ENCODE results near the gene MAP3K15. TPM values are rescaled to one million over a fixed set of nuclear protein-coding genes. Genes with fewer than 3 reads are reported as not detected.

Gene MAP3K15
- total and polyA plus RNA-seq, 2 of the 13 experiments (the other 11 are each of a cell fraction or from before 2014, with no cell fraction given): 3.9 to 6.4 TPM

DNA sequence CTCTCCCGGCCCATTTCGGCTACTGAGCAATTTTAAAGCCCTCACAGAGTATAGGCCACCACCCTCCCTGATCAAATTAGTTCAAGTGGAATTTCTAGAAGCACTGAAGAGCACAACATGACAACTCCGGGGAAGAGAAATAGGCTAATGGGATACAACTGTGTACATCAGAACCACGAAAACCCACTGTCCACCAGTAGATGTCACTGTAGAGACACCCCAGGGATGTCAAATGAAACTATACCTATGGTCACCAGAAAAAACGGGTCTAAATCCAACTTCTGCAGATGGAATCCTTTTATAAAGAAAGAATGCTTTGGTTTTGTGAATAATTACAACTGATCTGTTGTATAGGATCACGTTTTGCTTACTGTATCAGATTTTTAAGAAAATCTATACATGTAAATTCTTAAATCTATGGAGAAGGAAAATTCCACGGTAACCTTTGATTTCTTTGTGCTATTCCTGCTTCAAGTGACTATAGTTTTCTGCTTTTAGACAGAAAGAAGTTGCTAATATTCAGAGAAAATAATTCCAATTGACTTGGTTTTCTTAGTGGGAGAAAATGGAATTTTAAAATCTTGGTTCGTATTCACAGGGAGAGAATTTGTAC, 29.5 kb upstream of the MAP3K15 start (continued):
- TF ChIP-seq, protein P1, sequence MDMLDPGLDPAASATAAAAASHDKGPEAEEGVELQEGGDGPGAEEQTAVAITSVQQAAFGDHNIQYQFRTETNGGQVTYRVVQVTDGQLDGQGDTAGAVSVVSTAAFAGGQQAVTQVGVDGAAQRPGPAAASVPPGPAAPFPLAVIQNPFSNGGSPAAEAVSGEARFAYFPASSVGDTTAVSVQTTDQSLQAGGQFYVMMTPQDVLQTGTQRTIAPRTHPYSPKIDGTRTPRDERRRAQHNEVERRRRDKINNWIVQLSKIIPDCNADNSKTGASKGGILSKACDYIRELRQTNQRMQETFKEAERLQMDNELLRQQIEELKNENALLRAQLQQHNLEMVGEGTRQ (IDR thresholded peaks at IDR 0.05; ENCODE audit: low read depth, low read length): no peak
- TF ChIP-seq, protein P1 (CRISPR knock-in tag; IDR thresholded peaks at IDR 0.05; ENCODE audit: borderline replicate concordance): no peak
- TF ChIP-seq ZNF672 (CRISPR knock-in tag; IDR thresholded peaks at IDR 0.05): no peak
- no peak for TF ChIP-seq ZNF264 (CRISPR knock-in tag; IDR thresholded peaks at IDR 0.05)
- TF ChIP-seq GABPB1 (CRISPR knock-in tag; IDR thresholded peaks at IDR 0.05): no peak
- TF ChIP-seq PRMT3 (CRISPR knock-in tag; IDR thresholded peaks at IDR 0.05; ENCODE audit: borderline replicate concordance, low read depth): no peak
- TF ChIP-seq KDM1A (CRISPR knock-in tag; IDR thresholded peaks at IDR 0.05): no peak

DNA sequence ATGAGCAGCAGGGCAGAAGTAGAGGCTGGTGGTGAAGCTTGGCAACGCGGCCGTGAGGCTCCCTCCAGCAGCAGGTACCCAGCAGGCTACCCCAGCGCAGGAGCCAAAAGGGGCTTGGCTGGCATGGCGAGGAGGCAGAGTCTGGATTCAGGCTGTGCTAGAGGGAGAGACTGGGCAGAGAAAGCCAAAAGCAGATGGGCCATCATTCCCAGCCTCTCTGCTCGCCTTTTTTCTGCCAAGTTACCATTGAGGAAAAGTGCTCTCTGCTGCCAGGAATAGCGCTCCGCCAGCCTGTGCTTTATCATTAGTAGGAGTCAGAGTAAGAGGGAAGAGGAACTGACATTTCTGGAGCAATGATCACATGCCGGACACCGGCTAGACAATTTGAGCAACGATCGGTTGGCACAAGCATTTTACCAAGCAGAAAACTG, 28.7 kb upstream of the MAP3K15 start:
- H3K9ac ChIP-seq (ENCODE audit: insufficient read depth, low read depth, low read length): no peak overlapping the region
- intact Hi-C loops (cut with micrococcal nuclease; ENCODE audit: unreplicated experiment) (loop anchor here (2.0 kb wide), 2 partner anchors 345 to 523 kb away; no protein-coding TSS in a partner anchor), in situ Hi-C loops (cut with HindIII; ENCODE audit: extremely low pct_ligation_motif_present, low pct_unique_long_range_greater_than_20kb) (loop anchor here (10.0 kb wide), 1 partner anchor 341 kb away; the partner anchor contains the start of gene SH3KBP1)
- no peaks in the 10 kb centered on the region for H4K20me1 ChIP-seq (ENCODE audit: insufficient read depth, low read length)
- no peak for TF ChIP-seq ZSCAN20 (CRISPR knock-in tag; IDR thresholded peaks at IDR 0.05; ENCODE audit: borderline replicate concordance)
- TF ChIP-seq, protein P2, sequence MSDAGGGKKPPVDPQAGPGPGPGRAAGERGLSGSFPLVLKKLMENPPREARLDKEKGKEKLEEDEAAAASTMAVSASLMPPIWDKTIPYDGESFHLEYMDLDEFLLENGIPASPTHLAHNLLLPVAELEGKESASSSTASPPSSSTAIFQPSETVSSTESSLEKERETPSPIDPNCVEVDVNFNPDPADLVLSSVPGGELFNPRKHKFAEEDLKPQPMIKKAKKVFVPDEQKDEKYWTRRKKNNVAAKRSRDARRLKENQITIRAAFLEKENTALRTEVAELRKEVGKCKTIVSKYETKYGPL (CRISPR knock-in tag; IDR thresholded peaks at IDR 0.05): no peak
- no peak for TF ChIP-seq ZNF550 (CRISPR knock-in tag; IDR thresholded peaks at IDR 0.05; ENCODE audit: borderline replicate concordance)
- no peak for TF ChIP-seq NFRKB (IDR thresholded peaks at IDR 0.05)
- TF ChIP-seq ZNF562 (CRISPR knock-in tag; IDR thresholded peaks at IDR 0.05; ENCODE audit: borderline replicate concordance): no peak
- no peak for TF ChIP-seq NCOA2 (CRISPR knock-in tag; IDR thresholded peaks at IDR 0.05)
- TF ChIP-seq ETV5 (CRISPR knock-in tag; IDR thresholded peaks at IDR 0.05; ENCODE audit: borderline replicate concordance): no peak
- TF ChIP-seq SNRNP70 (IDR thresholded peaks at IDR 0.05; ENCODE audit: low read depth, low read length): no peak
- no peak for TF ChIP-seq RFX3 (CRISPR knock-in tag; IDR thresholded peaks at IDR 0.05)
- no peak for TF ChIP-seq SOX5 (CRISPR knock-in tag; IDR thresholded peaks at IDR 0.05; ENCODE audit: borderline replicate concordance)
- TF ChIP-seq CBFB (CRISPR knock-in tag; IDR thresholded peaks at IDR 0.05): no peak
- no peak for TF ChIP-seq GABPA (IDR thresholded peaks at IDR 0.05; ENCODE audit: low read depth, low read length)
- TF ChIP-seq GABPA (CRISPR knock-in tag; IDR thresholded peaks at IDR 0.05; ENCODE audit: low read depth): no peak
- no peak for TF ChIP-seq ZNF605 (CRISPR knock-in tag; IDR thresholded peaks at IDR 0.05)
- TF ChIP-seq HOXA5 (CRISPR knock-in tag; IDR thresholded peaks at IDR 0.05): no peak
- no peak for TF ChIP-seq ZNF556 (CRISPR knock-in tag; IDR thresholded peaks at IDR 0.05; ENCODE audit: borderline replicate concordance)
- TF ChIP-seq POLR2AphosphoS5 (IDR thresholded peaks at IDR 0.05; ENCODE audit: low read depth, low read length): no peak
- no peak for TF ChIP-seq ZNF432 (CRISPR knock-in tag; IDR thresholded peaks at IDR 0.05; ENCODE audit: borderline replicate concordance)
- DNase-seq (ENCODE audit: low spot score): no peak
- ChIA-PET CTCF (ENCODE audit: low intra/inter-chr PET ratio, low total read pairs) (no interaction called here), POLR2A (no interaction called here)
- no TSS peak for BruUV-seq (replicated peaks)
- H3K4me3 ChIP-seq (replicated peaks in 1 of 3; ENCODE audit: insufficient read depth in 1 of 3, low read depth in 2 of 3, low read length in 3 of 3): no peak overlapping the region
- no peaks in the 10 kb centered on the region; a peak in 2 of 5 replicates for H3K36me3 ChIP-seq (replicated peaks in 1 of 2; ENCODE audit: control insufficient read depth in 1 of 2, insufficient read depth in 2 of 2, low read length in 2 of 2)
- H3K79me2 ChIP-seq (ENCODE audit: insufficient read depth, low read length): no peaks in the 10 kb centered on the region
- H3K9me3 ChIP-seq (ENCODE audit: low read length): no peaks in the 10 kb centered on the region
- H3K4me1 ChIP-seq (ENCODE audit: insufficient read depth, low read length): no peaks in the 10 kb centered on the region
- no peak for ATAC-seq
- H3K27ac ChIP-seq (ENCODE audit: extremely low read length, insufficient read depth, low read length): no peak overlapping the region
- no peaks in the 10 kb centered on the region for H3K27me3 ChIP-seq (ENCODE audit: control insufficient read depth in 1 of 2, insufficient read depth in 2 of 2, low read length in 2 of 2)
- H3K4me2 ChIP-seq (ENCODE audit: low read depth, low read length): no peak overlapping the region
- no peak overlapping the region for H2AFZ ChIP-seq (ENCODE audit: low read length)
- WGBS (ENCODE audit: low lambda C conversion rate): 100% methylated on average over 9 of the region's 12 CpGs
- no peak for FAIRE-seq
